GM12878 (cell line): ENCODE results near the gene ENO2. TPM values are rescaled to one million over a fixed set of nuclear protein-coding genes. Genes with fewer than 3 reads are reported as not detected.
A peak's percentile ranks its signal among the peaks of the same experiment; 100 is the strongest.

Source experiments
- HCFC1 ChIP-seq: fragments of 150-350 bp; IDR thresholded peaks from 2 replicates; pipeline ENCODE4 v1.6.1; 2014; ENCODE audit warnings: low read length
- IRF5 ChIP-seq: fragments of 450-650 bp; IDR thresholded peaks from 2 replicates; pipeline ENCODE4 v1.6.1; 2017; ENCODE audit warnings: borderline replicate concordance
- PML ChIP-seq: IDR thresholded peaks from 2 replicates; pipeline ENCODE4 v1.6.1; 2012; ENCODE audit warnings: low read length, inconsistent platforms
- POLR2A ChIP-seq: IDR thresholded peaks from 2 replicates; pipeline ENCODE4 v1.6.1; 2011; ENCODE audit warnings: low read depth, mild to moderate bottlenecking, low read length
- RAD51 ChIP-seq: fragments of 450-650 bp; IDR thresholded peaks from 2 replicates; pipeline ENCODE4 v1.6.1; 2016; ENCODE audit warnings: moderate library complexity, mild to moderate bottlenecking, inconsistent platforms
- REST ChIP-seq: IDR thresholded peaks from 2 replicates; pipeline ENCODE4 v1.6.1; 2012; ENCODE audit warnings: mild to moderate bottlenecking, low read depth, low read length
- SKIL ChIP-seq: fragments of 450-650 bp; IDR thresholded peaks from 2 replicates; pipeline ENCODE4 v1.6.1; 2017; ENCODE audit warnings: mild to moderate bottlenecking, low read depth, inconsistent platforms; ENCODE audit not compliant: poor library complexity, severe bottlenecking
- SMAD1 ChIP-seq: fragments of 450-650 bp; IDR thresholded peaks from 2 replicates; pipeline ENCODE4 v1.6.1; 2018; ENCODE audit warnings: mild to moderate bottlenecking, low read depth; ENCODE audit not compliant: partially characterized antibody
- ZBTB40 ChIP-seq: fragments of 450-650 bp; IDR thresholded peaks from 2 replicates; pipeline ENCODE4 v1.6.1; 2016; ENCODE audit warnings: mild to moderate bottlenecking, moderate library complexity, borderline replicate concordance
- ZNF592 ChIP-seq: fragments of 450-650 bp; IDR thresholded peaks from 2 replicates; pipeline ENCODE4 v1.6.1; 2017; ENCODE audit warnings: mild to moderate bottlenecking, moderate library complexity
- ZNF622 ChIP-seq: fragments of 450-650 bp; IDR thresholded peaks from 2 replicates; pipeline ENCODE4 v1.6.1; 2017; ENCODE audit warnings: mild to moderate bottlenecking, inconsistent platforms
- ZSCAN29 ChIP-seq: fragments of 450-650 bp; IDR thresholded peaks from 2 replicates; pipeline ENCODE4 v1.6.1; 2017; ENCODE audit warnings: mild to moderate bottlenecking, moderate library complexity
- polyA plus RNA-seq, 11 experiments: library from polyadenylated mRNA; depleted of rRNA in 4 of 11; unstranded in 6 of 11; stranded (reverse) in 5 of 11; fragments of >200 nt; fragmentation: Nextera tagmentation in 4 of 11; fragmentation: Illumina TruSeq in 1 of 11; extraction: Ambion mirVana in 4 of 11; extraction: Trizol in 1 of 11; gene quantifications; 1 replicate in 1 of 11; 2 replicates in 10 of 11; pipeline versions ENCODE4 v1.2.1 to v1.2.3, GENCODE V29; 2011 to 2016; ENCODE audit warnings: inconsistent platforms in 2 of 11, missing spikeins in 2 of 11, low read depth in 1 of 11
- total RNA-seq, 4 experiments: library from RNA; depleted of rRNA in 3 of 4; stranded (reverse); fragments of >200 nt in 3 of 4; fragmentation: Illumina TruSeq in 1 of 4; extraction: Trizol in 1 of 4; gene quantifications; 2 replicates each; pipeline versions ENCODE4 v1.2.1 to v1.2.3, GENCODE V29; 2013 to 2021

ENO2 gene
- total and polyA plus RNA-seq, 10 of the 15 experiments (the other 5 are each of a cell fraction or from before 2014, with no cell fraction given): 24.8 to 196 (median 43.1) TPM

- TF ChIP-seq SKIL: no peak
- peak; percentile 74 for TF ChIP-seq ZBTB40
- TF ChIP-seq POLR2A: peak; percentile 87
- peak; percentile 71 for TF ChIP-seq HCFC1
- TF ChIP-seq PML: no peak
- TF ChIP-seq REST: no peak
- no peak for TF ChIP-seq IRF5
- TF ChIP-seq SMAD1: no peak
- no peak for TF ChIP-seq ZNF622
- no peak for TF ChIP-seq ZSCAN29
- no peak for TF ChIP-seq RAD51
- no peak for TF ChIP-seq ZNF592
Measured at GRCh38 chr12:6937481-6938352, 23.3 kb downstream of the ENO2 start (continued).
